ENCODE measurements around the gene FBLN2. TPM values are rescaled to one million over a fixed set of nuclear protein-coding genes. Genes with fewer than 3 reads are reported as not detected.
A peak's percentile ranks its signal among the peaks of the same experiment; 100 is the strongest.

Gene FBLN2
- total and polyA plus RNA-seq, 7 donors: 12.8 to 59.4 (median 24.9) TPM

DNA sequence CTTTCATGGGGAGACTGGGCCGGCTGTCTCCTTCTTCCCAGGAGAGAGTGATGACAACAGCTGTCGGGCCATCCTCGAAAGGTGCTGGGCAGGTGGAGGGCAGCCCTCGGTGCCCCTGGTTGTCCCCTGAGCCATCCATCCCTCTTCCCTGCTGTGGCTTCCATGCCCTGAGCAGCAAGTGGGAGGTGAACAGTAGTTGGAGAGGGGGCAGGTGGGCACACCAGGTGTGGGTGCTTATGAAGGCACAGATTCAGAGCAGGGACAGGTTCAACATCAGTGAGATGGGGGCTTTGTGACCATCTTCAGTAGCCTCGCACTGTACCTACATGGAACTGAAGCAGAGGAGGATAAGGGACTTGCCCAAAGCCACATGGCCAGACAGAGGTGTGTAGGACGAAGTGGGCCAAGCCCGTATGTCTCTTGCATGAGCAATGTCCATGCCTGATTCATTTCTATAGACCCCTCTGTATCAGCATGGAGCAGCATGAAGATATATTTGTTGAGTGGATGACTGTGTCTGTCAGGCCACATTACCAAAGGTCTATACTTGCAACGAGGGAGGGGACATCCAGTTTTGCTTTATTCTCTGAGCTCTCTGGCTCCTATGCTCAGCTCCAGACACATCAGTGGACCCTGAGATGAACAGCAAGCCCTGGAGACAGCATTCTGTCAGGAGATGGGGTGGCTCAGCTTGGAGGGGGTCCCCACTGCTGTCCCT, 107.8 kb downstream of the FBLN2 start:
- Histone ChIP-seq H3K36me3 (ENCODE audit: insufficient read depth in 1 of 2, low read depth in 1 of 2) (no peaks in the 10 kb centered on the region), H3K9me3 (no peaks in the 10 kb centered on the region), H3K4me1 (no peaks in the 10 kb centered on the region), H3K27ac (no peak overlapping the region), H3K27me3 (ENCODE audit: insufficient read depth in 3 of 3, low read length in 2 of 3) (peaks cover 0 to 30% (median 11%) of the 10 kb centered on the region in 3 donors), H3K4me3 (no peak overlapping the region)
- ATAC-seq (no peak), DNase-seq (no peak)
- intact Hi-C loops (cut with DNase I): loop anchor here in 1 of 2 donors (2.0 kb wide), 1 partner anchor 226 kb away; no protein-coding TSS in a partner anchor
- 77 to 91% (median 89%) methylated on average over 8 of the region's 8 CpGs for WGBS, 3 donors
- TF ChIP-seq, protein P1, sequence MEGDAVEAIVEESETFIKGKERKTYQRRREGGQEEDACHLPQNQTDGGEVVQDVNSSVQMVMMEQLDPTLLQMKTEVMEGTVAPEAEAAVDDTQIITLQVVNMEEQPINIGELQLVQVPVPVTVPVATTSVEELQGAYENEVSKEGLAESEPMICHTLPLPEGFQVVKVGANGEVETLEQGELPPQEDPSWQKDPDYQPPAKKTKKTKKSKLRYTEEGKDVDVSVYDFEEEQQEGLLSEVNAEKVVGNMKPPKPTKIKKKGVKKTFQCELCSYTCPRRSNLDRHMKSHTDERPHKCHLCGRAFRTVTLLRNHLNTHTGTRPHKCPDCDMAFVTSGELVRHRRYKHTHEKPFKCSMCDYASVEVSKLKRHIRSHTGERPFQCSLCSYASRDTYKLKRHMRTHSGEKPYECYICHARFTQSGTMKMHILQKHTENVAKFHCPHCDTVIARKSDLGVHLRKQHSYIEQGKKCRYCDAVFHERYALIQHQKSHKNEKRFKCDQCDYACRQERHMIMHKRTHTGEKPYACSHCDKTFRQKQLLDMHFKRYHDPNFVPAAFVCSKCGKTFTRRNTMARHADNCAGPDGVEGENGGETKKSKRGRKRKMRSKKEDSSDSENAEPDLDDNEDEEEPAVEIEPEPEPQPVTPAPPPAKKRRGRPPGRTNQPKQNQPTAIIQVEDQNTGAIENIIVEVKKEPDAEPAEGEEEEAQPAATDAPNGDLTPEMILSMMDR (IDR thresholded peaks at IDR 0.05): no peak

DNA sequence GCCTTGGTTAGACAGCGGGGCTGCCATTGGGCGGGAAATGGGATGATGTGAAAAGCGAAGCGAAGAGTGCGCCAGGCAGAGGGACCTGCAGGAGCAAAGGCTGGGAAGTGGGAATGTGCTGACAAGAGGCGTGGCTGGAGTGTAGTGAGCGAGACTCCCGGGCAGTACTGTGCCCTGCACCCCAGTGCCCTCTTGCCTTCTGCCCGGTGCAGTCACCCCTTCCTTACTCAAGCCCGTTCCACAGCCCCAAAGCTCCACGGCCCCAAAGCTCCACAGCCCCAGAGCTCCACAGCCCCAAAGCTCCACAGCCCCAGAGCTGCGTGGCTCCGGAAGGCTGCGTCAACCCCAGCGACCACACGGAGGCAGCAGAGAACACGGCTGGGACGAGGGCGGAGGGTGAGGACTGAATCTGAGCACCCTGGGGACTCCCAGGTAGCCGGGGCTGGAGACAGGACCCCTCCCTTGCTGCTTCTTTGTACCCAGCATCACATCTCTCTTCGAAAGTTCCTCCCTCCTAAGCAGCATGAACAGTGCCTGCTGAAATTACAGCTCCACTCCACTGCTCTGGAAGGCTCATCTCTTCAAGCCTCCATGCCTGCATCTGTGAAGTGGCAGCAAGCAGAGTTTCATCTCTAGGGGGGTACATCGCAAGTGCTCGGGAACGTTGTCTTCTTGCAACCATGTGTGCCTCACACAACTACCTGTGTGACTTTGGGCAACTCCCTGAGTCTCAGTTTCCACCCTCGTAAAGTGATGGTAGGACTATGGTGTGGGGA, 108.9 kb downstream of the FBLN2 start:
- H3K4me1 ChIP-seq: no peaks in the 10 kb centered on the region
- ATAC-seq (peak; percentile 74 to 81 (median 80)), DNase-seq (peak in 1 of 2 donors; percentile 45)
- no peaks in the 10 kb centered on the region for H3K36me3 ChIP-seq (ENCODE audit: insufficient read depth in 1 of 2, low read depth in 1 of 2)
- H3K4me3 ChIP-seq: no peak overlapping the region
- intact Hi-C loops (cut with DNase I): loop anchor here in 1 of 2 donors (2.0 kb wide), 1 partner anchor 225 kb away; no protein-coding TSS in a partner anchor
- H3K27ac ChIP-seq: no peak overlapping the region
- 16% methylated on average over 24 to 25 of the region's 25 CpGs for WGBS, 3 donors
- TF ChIP-seq, protein P1 (IDR thresholded peaks at IDR 0.05): peak; percentile 58
- no peaks in the 10 kb centered on the region for H3K9me3 ChIP-seq
- H3K27me3 ChIP-seq (ENCODE audit: insufficient read depth in 3 of 3, low read length in 2 of 3): peaks cover 0 to 30% (median 11%) of the 10 kb centered on the region in 3 donors

DNA sequence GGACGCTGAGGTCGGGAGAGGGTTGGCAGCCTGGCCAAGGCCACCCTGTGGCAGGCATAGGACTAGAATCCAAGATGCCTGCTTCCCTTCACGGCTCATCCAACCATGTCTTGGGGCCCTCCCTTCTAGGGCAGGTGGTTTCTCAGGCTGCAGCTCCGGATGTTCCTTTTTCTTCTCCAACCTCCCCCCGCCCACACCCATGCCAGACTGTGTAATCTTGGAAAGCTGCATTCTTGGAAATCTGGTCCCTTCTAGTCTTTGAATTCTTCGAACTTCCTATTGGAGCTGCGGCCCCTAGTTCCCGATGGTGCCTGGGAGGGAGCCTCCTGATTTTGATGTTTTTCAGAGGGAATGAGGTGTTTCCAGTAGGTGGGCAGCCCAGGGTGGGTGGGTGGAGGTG, 109.8 kb downstream of the FBLN2 start:
- Histone ChIP-seq H3K4me3 (no peak overlapping the region), H3K36me3 (ENCODE audit: insufficient read depth in 1 of 2, low read depth in 1 of 2) (no peaks in the 10 kb centered on the region), H3K4me1 (no peaks in the 10 kb centered on the region), H3K9me3 (no peaks in the 10 kb centered on the region), H3K27me3 (ENCODE audit: insufficient read depth in 3 of 3, low read length in 2 of 3) (peaks cover 0 to 30% (median 11%) of the 10 kb centered on the region in 3 donors), H3K27ac (no peak overlapping the region)
- WGBS, 3 donors: 69 to 77% (median 73%) methylated on average over 8 of the region's 8 CpGs
- no peak for ATAC-seq
- TF ChIP-seq, protein P1 (IDR thresholded peaks at IDR 0.05): no peak
- DNase-seq: no peak
- intact Hi-C loops (cut with DNase I): no loop called here

DNA sequence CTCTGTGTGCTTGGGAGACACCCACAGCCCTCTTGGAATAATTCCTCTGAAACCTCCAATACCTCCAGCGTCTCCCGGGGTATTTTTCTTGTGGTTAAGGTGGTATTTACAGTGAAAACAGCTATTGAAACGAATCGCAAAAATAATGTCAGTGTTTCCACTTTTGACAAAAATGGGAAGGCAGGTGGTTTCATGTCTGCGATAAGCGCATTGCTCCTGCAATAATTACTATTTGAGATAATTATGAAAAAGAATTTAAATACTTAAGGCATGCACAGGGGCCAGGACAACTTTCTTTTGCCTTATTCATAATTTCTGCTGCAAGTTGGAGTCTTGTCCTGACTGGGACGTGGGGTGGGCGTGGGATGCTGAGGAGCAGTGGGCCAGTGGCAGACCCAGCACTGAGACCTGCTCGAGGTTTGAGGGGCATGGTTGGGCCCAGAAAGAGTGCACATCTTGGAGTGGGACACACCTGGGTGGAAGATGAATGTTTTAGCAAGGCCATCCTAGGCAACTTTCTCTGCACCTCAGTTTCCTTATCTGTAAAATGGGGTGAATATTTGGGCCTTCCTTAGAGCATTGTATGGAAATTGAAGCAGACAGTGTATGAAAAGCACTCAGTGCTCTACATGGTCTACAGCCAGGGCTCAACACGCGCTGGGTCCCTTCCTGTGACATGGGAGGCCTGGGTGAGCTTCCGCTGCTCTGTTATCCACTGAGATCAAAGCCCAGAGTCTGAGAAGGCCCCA, 110.5 kb downstream of the FBLN2 start:
- 88 to 92% (median 90%) methylated on average over 12 of the region's 12 CpGs for WGBS, 3 donors
- intact Hi-C loops (cut with DNase I): no loop called here
- ATAC-seq: no peak

More for the DNA sequence above, 110.5 kb downstream of the FBLN2 start:
- DNase-seq: no peak
- no peaks in the 10 kb centered on the region for H3K9me3 ChIP-seq
- H3K36me3 ChIP-seq (ENCODE audit: insufficient read depth in 1 of 2, low read depth in 1 of 2): no peaks in the 10 kb centered on the region
- no peak overlapping the region for H3K27ac ChIP-seq
- H3K27me3 ChIP-seq (ENCODE audit: insufficient read depth in 3 of 3, low read length in 2 of 3): peaks cover 0 to 29% (median 11%) of the 10 kb centered on the region in 3 donors
- no peaks in the 10 kb centered on the region for H3K4me1 ChIP-seq
- no peak overlapping the region for H3K4me3 ChIP-seq
- TF ChIP-seq, protein P1 (IDR thresholded peaks at IDR 0.05): no peak
